GM12891 (cell line): Measurements from ENCODE around the gene SORCS2.

ENCODE experiments used
- POLR2A ChIP-seq: IDR thresholded peaks from 2 replicates; pipeline ENCODE4 v1.6.1; 2011; ENCODE audit warnings: low read depth, low read length, control low read depth
- SPI1 ChIP-seq: IDR thresholded peaks from 2 replicates; pipeline ENCODE4 v1.6.1; 2011; ENCODE audit warnings: low read depth, low read length, control low read depth

- no peak for TF ChIP-seq POLR2A
- TF ChIP-seq SPI1, result no peak
Measured at GRCh38 chr4:7679406-7680040, 487.2 kb downstream of the SORCS2 start.
